ENCODE measurements around the gene TCAIM. TPM values are rescaled to one million over a fixed set of nuclear protein-coding genes. Genes with fewer than 3 reads are reported as not detected.
"Not testable (repeated sequence)": the region's sequence is repeated elsewhere in the genome, so short reads cannot be mapped to it uniquely, and the experiment has no call there.

TCAIM gene
- total RNA-seq, 1 donor from 2014 or later: 52.2 TPM

DNA sequence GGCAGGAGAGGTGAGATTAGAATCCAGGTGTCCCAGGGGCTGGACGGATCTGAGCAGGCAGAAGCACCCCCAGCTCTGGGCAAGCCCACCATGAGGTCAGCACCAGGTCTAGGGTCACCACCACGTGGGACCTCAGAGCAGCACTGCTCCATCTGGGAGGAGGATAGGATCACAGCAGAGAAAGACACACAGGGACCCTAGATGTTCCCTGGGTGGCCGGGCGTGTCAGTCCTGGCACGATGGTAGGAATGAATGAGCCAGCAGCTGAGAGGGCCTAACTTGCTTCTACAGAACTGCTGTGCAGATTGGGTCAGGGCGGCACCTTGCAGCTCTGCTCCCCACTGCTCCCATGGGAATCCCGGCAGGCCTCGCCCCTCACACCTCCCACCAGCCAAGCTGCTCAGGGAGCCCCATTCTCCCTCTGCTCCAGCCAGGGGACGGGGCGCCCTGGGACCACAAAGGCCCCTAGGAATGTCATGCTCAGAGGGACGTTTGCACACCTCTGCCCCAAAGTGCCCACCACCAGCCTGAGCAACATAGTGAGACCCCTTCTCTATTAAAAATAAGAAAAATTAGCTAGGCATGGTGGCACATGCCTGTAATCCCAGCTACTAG is 72.6 kb downstream of the TCAIM start:
- DNase-seq (ENCODE audit: low spot score in 2 of 2): no peak
- FAIRE-seq: no peak

DNA sequence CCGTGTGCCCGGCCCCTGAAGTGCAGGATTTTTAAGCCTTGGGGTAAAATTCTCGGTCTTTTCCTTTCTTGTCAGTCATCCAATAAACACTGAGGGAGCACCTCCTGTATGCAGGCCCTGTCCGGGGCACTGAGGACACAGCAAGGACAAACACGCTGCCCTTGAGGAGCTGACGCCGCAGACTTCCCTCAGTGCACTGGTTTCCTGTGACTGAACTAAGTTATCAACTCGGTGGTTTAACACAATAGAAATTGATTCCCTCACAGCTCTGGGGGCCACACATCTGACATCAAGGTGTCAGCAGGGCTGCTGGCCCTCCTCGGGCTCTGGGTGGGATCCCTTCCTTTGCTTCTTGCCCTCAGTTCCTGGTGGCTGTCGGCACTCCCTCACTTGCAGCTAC is 73.8 kb downstream of the TCAIM start:
- no peak for DNase-seq (ENCODE audit: low spot score in 2 of 2)
- FAIRE-seq: no peak

DNA sequence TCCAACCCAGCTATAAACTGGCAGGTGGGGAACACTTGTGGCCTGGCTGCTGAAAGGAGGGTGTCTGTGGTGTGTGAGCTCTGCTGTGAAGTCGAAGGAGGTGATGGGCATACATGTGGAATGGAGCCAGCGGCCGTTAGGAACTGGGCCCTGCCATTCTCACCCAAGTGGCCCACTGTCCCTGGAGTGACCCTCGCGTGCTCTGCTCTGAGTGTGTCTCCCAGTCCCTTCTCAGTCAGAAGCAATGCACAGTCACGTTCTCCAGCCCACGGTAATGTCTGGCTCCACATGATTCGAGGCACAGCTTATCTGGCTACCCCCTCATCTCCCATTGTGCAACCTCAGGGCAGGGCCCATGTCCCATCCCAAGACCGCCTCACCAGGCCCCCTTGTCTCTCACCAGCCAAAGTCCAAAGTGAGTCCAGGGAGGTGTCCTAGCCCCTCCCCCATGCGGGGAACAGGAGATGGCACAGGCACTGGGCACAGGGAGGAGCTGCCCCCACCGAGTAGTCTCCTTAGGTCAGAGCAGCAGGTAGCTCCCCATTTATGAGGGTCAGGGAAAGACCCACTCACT is 76.0 kb downstream of the TCAIM start:
- DNase-seq (ENCODE audit: low spot score in 2 of 2): no peak
- FAIRE-seq: no peak

DNA sequence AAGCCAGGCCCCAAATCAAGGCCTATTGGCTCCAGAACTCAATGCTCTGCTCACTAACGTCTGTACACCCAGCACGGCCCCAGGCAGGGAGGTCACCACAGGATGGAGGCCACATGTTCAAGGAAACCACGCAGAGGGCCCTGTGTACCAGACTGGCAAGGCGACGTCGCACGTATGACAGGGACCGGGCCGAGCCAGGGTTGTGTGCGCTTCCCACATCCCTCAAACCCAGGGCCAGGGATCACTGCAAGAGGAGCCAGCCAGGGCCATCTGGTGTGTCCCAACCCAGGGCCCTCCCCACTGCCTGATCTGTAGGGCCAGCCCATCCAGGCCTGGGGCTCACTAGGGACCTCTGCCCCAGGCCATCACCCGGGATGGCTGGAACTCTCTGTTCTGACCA is 76.9 kb downstream of the TCAIM start:
- FAIRE-seq: no peak

DNA sequence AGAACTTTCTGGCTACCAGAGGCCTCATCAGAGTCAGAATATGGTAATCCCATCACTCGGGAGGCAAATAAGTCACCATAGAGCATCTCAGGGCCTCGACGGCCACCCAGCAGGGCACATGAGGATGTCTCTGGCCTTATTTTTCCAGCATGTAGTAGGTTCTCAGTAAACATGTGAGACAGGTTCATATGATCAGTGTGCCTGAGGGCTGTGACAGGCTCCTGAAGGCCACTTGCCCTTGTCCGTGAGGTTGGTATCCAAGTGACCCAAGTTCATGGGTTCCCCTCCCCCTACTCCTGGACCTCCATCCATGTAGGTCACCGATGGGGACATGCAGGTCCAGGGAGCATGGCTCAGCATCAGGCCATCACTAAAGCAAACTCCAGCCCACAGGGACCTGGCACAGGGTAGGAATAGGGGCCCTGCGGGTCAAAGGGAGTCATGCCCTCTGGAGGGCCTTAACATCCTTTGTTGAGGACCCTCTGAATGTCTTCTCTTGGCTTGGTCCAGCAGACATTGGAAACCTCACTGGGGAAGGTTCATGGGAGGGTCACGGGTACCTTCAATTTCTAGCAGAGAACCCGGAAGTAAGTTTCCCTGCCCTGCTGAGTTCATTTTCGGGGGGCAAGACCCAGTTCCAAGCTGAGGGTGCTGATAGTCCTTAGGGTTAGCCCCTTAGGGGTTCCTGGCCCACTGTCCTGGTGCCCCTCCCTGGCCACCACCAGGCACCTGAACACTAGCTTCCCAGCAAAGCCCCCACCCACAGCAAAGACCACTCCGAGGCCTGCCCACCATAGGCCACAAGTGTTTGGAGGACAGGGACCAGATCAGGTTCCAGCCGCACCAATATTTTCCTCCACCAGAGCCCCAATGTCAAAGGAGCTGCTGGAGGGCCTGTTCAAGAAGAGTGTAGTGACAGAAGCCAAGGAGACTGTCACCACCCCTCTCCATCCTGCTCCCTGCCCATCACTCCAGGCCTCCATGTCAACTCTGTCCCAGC is 77.8 kb downstream of the TCAIM start:
- no peak for DNase-seq (ENCODE audit: low spot score in 2 of 2)
- FAIRE-seq: no peak

More for the DNA sequence above, 76.9 kb downstream of the TCAIM start:
- DNase-seq (ENCODE audit: low spot score in 2 of 2): no peak

DNA sequence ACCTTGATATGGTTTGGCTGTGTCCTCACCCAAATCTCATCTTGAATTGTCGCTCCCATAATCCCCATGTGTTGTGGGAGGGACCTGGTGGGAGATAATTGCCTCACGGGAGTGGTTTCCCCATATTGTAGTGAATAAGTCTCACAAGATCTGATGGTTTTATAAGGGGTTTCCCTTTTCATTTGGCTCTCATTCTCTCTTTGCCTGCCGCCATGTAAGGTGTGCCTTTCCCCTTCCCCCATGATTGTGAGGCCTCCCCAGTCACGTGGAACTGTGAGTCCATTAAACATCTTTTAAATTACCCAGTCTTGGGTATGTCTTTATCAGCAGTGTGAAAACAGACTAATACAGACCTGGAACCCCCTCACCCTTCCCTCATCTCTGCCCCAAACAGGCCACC is 79.6 kb downstream of the TCAIM start:
- not testable (repeated sequence) for FAIRE-seq; DNase-seq (ENCODE audit: low spot score in 2 of 2)

DNA sequence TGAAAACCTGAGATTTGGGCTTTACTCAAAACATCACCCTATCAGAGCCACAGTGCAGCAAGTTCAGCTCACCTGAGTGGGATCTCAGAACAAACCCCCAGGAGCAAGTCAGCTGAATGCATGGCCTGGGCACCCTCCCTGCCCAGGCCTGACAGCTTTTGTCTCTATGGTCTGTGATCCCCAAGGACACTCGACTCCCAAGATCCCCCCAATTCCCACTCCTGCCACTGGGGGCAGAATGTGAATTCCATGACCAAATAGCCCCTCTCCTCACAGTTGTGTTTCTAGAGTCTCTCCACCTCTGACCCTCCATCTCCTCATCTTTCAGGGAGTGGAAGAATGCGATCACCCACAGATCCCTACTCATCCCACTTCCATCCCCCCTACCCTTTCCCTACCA is 80.0 kb downstream of the TCAIM start:
- no peak for DNase-seq (ENCODE audit: low spot score in 2 of 2)
- FAIRE-seq: no peak

DNA sequence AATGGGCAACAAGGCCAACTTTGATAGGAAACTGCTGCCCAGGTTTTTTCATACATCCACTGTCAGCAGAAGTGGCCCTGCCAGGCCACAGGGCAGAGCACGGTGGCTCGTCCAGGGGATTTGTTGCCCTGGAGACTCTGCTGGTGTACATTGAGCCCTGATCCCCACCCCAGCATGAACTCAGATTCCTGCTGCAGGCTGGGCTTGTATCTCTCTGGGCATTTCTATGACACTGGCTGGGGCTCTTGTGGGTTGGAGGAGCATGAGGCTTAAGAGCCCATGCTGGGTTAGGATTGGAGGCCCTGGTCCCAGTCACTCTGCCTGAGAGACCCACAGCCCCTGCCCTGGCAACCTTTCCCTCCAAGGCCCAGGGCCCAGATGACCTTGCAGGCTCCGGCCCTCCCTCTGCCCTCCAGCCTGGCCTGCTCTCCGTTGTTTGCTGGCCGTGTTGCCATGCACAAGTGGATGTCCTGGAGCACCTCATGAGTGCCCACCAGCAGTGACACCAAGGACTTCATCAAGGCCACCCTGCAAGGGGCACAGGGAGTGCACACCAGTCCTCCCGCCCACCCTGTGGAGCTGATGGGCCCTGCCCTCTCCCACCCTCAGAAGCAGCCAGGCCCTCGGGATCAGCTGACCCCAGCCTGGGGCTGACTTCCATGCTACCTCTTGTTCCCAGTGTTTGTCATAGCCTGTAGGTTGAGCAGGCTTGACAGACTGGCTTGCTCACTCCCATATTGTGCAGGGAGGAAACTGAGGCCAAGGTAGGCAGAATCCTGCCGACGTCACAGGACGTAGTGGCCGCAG is 80.8 kb downstream of the TCAIM start:
- DNase-seq (ENCODE audit: low spot score in 2 of 2): no peak
- no peak for FAIRE-seq

DNA sequence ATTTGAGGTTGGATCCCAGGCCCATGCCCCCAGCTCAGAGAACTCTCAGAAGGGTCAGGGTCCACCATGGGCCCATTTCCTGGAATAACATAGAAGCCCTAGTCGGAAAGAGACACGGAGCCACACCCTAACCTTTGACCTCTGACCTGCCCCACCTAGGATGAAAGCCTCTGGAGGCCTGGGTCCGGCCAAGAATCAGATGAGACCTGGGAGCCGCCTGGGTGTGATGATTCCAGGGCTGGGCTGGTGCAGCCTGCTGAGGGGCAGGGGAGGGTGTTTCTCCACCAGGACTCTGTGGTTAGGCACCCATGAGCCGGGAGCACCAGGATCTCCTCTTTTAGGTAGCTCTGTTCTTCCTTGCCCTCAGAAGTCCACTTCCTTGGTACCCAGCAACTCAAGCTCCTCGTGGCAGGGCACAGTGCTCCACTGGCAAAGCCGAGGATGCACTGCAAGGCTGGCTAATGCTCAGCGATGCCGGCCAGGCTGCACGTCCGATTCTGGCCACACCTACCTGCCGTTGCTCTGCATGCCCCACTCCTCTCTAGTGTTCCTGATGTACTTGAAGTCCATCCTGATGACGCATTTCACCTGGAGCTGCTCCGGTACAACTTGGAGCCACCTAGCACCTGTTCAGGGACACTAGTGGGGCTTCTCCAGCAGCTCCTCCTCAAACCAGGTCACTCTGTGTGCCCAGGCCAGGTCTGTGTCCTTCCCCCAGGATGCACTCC is 81.5 kb downstream of the TCAIM start:
- no peak for FAIRE-seq

DNA sequence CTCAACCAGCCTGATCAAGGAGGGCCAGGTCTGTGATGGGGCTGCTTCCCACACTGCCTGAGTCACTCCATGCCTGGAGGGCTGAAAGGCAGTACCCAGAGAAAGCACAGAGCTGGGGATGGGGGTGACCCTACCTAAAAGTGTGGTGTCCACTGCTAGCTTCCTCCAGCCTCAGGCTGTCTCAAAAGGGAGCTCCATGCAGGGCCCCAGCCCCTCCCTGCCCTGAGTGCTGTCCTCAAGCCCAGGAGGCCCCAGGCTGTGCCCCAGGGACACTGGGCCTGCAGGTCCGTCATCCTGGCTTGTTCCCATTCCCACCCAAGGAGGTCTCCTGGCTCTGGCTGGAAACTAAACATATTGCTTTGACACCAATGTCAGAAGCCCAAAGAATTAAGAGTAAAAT is 82.1 kb downstream of the TCAIM start:
- DNase-seq (ENCODE audit: low spot score in 2 of 2) (no peak), FAIRE-seq (no peak)

More for the DNA sequence above, 81.5 kb downstream of the TCAIM start:
- no peak for DNase-seq (ENCODE audit: low spot score in 2 of 2)

DNA sequence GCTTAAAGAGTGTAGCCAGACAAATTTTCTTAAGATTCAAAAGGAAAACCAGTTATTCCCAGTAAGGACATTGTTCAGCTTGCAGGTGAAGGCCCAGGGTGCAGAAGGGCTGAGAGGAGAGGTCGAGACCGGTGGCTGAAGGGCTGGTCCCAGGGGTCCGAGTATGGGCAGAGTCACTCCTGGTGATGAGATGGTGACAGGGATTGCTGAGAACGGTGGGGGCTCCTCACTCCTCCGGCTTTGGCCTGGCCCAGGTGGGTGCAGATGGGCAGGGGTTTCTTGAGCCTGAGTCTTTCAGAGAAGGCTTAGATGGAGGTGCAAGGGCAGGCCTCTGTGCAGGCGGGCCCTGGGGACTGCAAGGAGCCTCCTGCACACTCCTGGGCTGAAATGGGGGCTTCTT is 82.7 kb downstream of the TCAIM start:
- FAIRE-seq (no peak), DNase-seq (ENCODE audit: low spot score in 2 of 2) (no peak)

DNA sequence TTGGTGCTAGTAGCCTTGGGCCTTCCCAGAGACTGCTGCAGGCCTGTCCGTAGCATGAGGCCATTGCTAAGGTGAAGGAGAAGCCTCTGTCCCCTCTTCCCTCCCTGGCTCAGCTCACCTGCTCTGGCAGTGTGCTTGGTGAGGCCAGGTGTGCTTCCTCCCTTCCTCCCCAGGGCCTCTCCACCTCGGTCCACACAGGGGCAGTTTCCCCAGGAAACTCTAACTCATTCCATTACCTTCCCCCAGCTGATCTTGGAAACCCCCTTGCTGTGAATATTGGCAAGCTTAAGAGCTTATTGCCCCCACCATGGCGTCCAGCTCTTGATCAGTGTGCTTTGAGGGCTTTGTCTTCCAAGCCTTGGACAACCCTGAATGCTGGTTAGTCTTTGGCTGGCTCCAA is 86.2 kb downstream of the TCAIM start:
- no peak for FAIRE-seq
- no peak for DNase-seq (ENCODE audit: low spot score in 2 of 2)

DNA sequence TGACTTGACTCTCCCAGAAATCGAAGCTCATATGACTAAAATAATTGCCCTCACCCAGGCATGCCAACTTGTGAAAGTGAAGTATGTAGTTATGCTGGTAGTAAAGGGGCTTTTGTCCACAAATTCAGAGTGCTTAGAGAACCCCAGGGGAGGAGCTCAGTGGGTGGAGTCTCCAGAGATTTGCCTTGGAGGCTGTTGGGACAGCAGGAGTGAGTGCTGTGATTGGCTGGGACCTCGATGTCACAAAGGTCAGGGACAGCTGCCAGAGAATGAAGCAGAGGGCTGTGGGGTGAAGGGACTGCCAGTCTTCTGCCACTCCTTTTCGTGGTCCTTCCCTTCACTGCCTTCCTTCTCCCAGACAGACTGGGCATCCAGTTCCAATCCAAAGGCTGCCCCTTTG is 89.1 kb downstream of the TCAIM start:
- no peak for DNase-seq (ENCODE audit: low spot score in 2 of 2)
- FAIRE-seq: no peak

DNA sequence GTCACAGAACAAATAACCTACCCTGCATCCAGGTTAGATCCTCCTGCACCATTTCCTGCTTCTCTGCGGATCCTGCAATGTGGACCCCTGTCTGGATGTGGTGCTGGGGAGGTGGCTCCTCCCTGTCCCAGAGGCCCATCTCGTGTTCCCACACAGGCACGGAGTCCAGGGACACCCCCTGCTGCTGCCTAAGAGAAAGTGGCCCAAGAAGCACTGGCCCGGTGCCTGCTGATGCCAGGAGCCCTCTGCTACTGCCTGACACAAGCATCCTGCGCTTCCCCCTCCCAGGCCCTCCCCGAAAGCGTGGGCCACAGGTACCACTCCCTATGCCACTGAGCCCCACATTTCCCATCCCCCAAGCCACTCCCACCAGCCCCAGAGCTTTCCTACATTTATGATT is 90.3 kb downstream of the TCAIM start:
- DNase-seq (ENCODE audit: low spot score in 2 of 2) (no peak), FAIRE-seq (no peak)

DNA sequence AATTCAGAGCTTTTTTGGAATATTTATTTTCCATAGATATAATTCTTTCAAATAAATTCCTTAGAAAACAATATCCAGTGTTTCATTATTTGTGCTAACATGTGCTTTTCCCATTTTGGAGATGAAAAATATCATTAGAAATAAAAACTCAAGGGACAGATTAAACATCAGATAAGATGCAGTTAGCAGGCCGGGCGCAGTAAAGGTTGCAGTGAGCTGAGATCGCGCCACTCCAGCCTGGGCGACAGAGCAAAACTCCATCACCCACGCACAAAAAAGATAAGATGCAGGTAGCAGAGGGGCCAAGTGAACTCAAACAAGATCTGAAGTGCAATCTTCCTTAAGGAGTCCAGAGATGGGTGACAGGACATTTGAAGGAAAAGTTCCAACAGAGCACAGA is 90.9 kb downstream of the TCAIM start:
- FAIRE-seq: no peak

DNA sequence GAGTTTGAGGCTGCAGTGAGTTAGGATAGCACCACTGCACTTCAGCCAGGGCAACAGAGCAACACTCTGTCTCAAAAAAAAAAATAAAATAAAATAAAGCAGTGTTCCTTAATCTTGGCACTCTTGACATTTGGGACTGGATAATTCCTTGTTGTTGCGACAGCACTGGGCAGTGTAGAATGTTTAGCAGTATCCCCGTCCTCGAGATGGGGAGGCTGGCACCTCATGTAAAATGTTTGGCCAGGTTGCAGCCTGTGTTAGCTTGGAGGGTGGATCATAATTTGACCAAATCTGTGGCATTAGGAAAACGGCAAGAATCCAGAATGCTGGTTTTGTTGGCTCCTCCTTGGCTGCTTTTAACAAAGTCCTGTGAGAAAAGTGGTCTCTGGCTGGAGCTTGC is 91.9 kb downstream of the TCAIM start:
- DNase-seq (ENCODE audit: low spot score in 2 of 2) (no peak), FAIRE-seq (no peak)

More for the DNA sequence above, 90.9 kb downstream of the TCAIM start:
- no peak for DNase-seq (ENCODE audit: low spot score in 2 of 2)

DNA sequence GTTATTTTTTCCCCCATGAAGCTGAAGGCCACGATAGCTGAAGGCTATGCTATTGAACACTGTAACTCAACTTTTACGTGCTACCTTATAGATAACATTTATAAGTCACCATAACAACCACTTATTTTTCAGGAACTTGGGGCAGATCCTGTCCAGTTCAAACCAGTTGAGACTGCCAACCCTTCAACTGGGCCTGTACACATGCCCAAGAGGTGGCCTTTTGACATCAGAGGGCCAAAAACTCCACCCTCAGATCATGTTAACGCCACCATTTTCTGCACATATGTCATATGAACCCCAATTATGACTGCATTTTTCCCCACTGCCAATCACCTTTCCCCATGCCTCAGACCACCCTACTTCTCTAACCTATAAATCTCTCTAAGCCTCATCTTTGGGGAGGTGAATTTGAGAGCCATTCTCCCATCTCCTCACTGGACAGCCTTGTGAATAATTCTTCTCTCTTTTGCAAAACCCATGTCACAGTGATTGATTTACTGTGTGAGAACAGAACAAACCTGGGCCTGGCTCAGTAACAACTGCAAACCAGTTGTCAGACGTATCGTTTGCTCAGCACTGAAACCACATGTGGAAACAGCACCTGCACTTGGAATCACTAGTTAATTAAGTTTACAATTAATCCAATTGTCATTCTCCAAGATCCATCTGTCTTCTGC is 96.4 kb downstream of the TCAIM start:
- DNase-seq (ENCODE audit: low spot score in 2 of 2) (no peak), FAIRE-seq (no peak)

DNA sequence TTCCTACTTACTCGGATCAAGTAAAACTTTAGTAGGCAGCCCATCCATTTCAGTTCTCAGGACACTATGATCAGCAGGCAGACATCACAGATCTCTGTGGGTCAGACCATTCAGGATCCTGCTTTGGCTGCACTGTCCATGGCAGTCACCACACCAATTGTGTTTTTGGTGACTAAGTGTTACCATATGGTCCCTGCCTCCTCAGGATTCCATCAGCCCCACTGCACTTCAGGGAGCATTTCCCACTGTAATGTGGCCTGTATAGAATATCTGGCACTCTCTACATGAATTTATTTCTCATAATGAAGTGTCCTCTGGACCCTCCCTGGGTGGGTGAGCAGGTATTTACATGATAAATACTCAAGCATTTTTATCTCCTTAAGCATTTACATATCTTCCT is 97.6 kb downstream of the TCAIM start:
- DNase-seq (ENCODE audit: low spot score in 2 of 2) (no peak), FAIRE-seq (no peak)

DNA sequence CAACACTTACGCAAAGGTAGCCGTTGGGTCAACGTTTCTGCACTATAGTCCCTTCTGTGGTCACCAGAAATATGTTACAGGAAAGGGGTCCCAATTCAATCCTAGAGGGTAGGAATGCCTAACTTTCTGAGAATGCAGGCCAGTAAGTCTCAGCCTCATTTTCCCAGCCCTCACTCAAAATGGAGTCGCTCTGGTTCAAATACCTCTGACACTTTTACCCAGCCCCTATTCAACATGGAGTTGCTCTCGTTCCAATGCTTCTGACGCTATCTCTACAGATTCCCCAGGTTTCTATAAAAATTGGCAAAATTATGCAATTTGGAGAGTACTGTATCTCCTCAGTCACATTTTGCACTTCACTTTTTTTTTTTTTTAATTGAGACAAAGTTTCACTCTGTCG is 99.2 kb downstream of the TCAIM start:
- DNase-seq (ENCODE audit: low spot score in 2 of 2) (no peak), FAIRE-seq (no peak)
